IMR-90 (cell line): Measurements from ENCODE around the gene CCT3. TPM values are rescaled to one million over a fixed set of nuclear protein-coding genes. Genes with fewer than 3 reads are reported as not detected.

ENCODE experiments used
- ATAC-seq: fragments of 200-7000 bp; cut with Tn5 transposase; 2 replicates; pipeline ENCODE4 v1.9.1; 2020; ENCODE audit warnings: low read depth, mild to moderate bottlenecking, moderate library complexity
- BruUV-seq: library from RNA; stranded (reverse); fragments of 400-500 nt; replicated peaks from 2 replicates; lab custom pipeline; 2021; lab: Mats Ljungman, UMichigan
- CTCF ChIA-PET: fragments of 300-600 bp; formaldehyde crosslinking; extraction: SDS; loops from one replicate; lab custom pipeline; 2021; ENCODE audit warnings: antibody characterized with exemption; lab: Yijun Ruan, JAX
- POLR2A ChIA-PET: fragments of 300-600 bp; sonication (Branson Sonifier 250); formaldehyde crosslinking; loops from one replicate; lab custom pipeline; 2022; ENCODE audit warnings: antibody characterized with exemption; ENCODE audit not compliant: unreplicated experiment; lab: Charles Lee
- DNase-seq: peaks from one replicate; pipeline ENCODE4 v3.0.0; 2013
- H2AFZ ChIP-seq: replicated peaks from 2 replicates; pipeline ENCODE3; 2013; ENCODE audit warnings: low read length, mild to moderate bottlenecking; ENCODE audit not compliant: poor library complexity
- H2AK5ac ChIP-seq: 2 replicates; pipeline ENCODE4 v1.6.1; 2013; ENCODE audit warnings: low read depth, low read length, inconsistent platforms
- H2AK9ac ChIP-seq: replicated peaks from 2 replicates; pipeline ENCODE3; 2013; ENCODE audit warnings: mild to moderate bottlenecking, low read depth, low read length, moderate library complexity; ENCODE audit not compliant: poor library complexity
- H2BK120ac ChIP-seq: 2 replicates; pipeline ENCODE4 v1.6.1; 2013; ENCODE audit warnings: low read depth, low read length, inconsistent platforms
- H2BK15ac ChIP-seq: 3 replicates; pipeline ENCODE4 v1.6.1; 2013; ENCODE audit warnings: low read depth, low read length, inconsistent platforms
- H2BK20ac ChIP-seq: 2 replicates; pipeline ENCODE4 v1.6.1; 2013; ENCODE audit warnings: low read depth, mild to moderate bottlenecking, inconsistent platforms, low read length, moderate library complexity
- H2BK5ac ChIP-seq: 2 replicates; pipeline ENCODE4 v1.6.1; 2013; ENCODE audit warnings: mild to moderate bottlenecking, low read depth, low read length, inconsistent platforms; ENCODE audit not compliant: poor library complexity, severe bottlenecking
- H3K14ac ChIP-seq: replicated peaks from 2 replicates; pipeline ENCODE4 v1.6.1; 2013; ENCODE audit warnings: low read depth, low read length, inconsistent platforms
- H3K18ac ChIP-seq: 2 replicates; pipeline ENCODE4 v1.6.1; 2013; ENCODE audit warnings: low read depth, low read length, control low read depth
- H3K23ac ChIP-seq: 2 replicates; pipeline ENCODE4 v1.6.1; 2013; ENCODE audit warnings: low read depth, low read length, inconsistent platforms
- H3K27ac ChIP-seq: 2 replicates; pipeline ENCODE4 v1.5.1; 2013; ENCODE audit warnings: mild to moderate bottlenecking, control low read depth, low read length; ENCODE audit not compliant: insufficient read depth
- H3K27me3 ChIP-seq: 2 replicates; pipeline ENCODE4 v1.6.1; 2013; ENCODE audit warnings: low read length; ENCODE audit not compliant: control insufficient read depth, insufficient read depth
- H3K36me3 ChIP-seq: 2 replicates; pipeline ENCODE4 v1.6.1; 2013; ENCODE audit warnings: low read length, mixed read lengths; ENCODE audit not compliant: control insufficient read depth, insufficient read depth
- H3K4ac ChIP-seq: 2 replicates; pipeline ENCODE4 v1.6.1; 2013; ENCODE audit warnings: low read depth, low read length, inconsistent platforms
- H3K4me1 ChIP-seq: 2 replicates; pipeline ENCODE4 v1.6.1; 2013; ENCODE audit warnings: low read length, mixed read lengths; ENCODE audit not compliant: control insufficient read depth, insufficient read depth
- H3K4me2 ChIP-seq: 2 replicates; pipeline ENCODE4 v1.6.1; 2013; ENCODE audit warnings: low read depth, mild to moderate bottlenecking, control low read depth, low read length, moderate library complexity
- H3K4me3 ChIP-seq: 2 replicates; pipeline ENCODE4 v1.5.1; 2013; ENCODE audit warnings: low read depth, mild to moderate bottlenecking, control low read depth, low read length, moderate library complexity; ENCODE audit not compliant: insufficient read depth
- H3K56ac ChIP-seq: 2 replicates; pipeline ENCODE4 v1.6.1; 2013; ENCODE audit warnings: low read length, inconsistent platforms; ENCODE audit not compliant: insufficient read depth; ENCODE audit errors: extremely low read depth
- H3K79me1 ChIP-seq, 2 experiments: 2 replicates each; pipeline ENCODE4 v1.6.1; 2013; ENCODE audit warnings: low read length in 2 of 2, inconsistent platforms in 1 of 2, low read depth in 1 of 2
- H3K9ac ChIP-seq: 2 replicates; pipeline ENCODE4 v1.6.1; 2013; ENCODE audit warnings: low read depth, low read length, control low read depth
- H3K9me1 ChIP-seq: 2 replicates; pipeline ENCODE4 v1.6.1; 2013; ENCODE audit warnings: low read length, inconsistent platforms; ENCODE audit not compliant: insufficient read depth
- H3K9me3 ChIP-seq: 2 replicates; pipeline ENCODE4 v1.6.1; 2013; ENCODE audit warnings: low read length; ENCODE audit not compliant: control insufficient read depth, insufficient read depth
- H4K20me1 ChIP-seq: 2 replicates; pipeline ENCODE4 v1.6.1; 2013; ENCODE audit warnings: low read length, inconsistent platforms; ENCODE audit not compliant: insufficient read depth
- H4K5ac ChIP-seq: 2 replicates; pipeline ENCODE4 v1.6.1; 2013; ENCODE audit warnings: mild to moderate bottlenecking, low read depth, low read length, control low read depth
- H4K8ac ChIP-seq, 2 experiments: 2 replicates each; pipeline ENCODE4 v1.6.1; 2013; ENCODE audit warnings: low read depth in 2 of 2, low read length in 2 of 2, control low read depth in 1 of 2, inconsistent platforms in 1 of 2
- H4K91ac ChIP-seq: 2 replicates; pipeline ENCODE4 v1.6.1; 2013; ENCODE audit warnings: low read depth, low read length, inconsistent platforms; ENCODE audit not compliant: insufficient read depth
- CEBPB ChIP-seq: IDR thresholded peaks from 2 replicates; pipeline ENCODE4 v1.6.1; 2012; ENCODE audit warnings: low read depth, low read length, improper control_type of control experiment
- CHD1 ChIP-seq: IDR thresholded peaks from 2 replicates; pipeline ENCODE4 v1.6.1; 2012; ENCODE audit warnings: low read depth, low read length, improper control_type of control experiment
- POLR2A ChIP-seq: IDR thresholded peaks from 2 replicates; pipeline ENCODE4 v1.6.1; 2012; ENCODE audit warnings: mild to moderate bottlenecking, low read depth, low read length
- RAD21 ChIP-seq: IDR thresholded peaks from 2 replicates; pipeline ENCODE4 v1.6.1; 2012; ENCODE audit warnings: low read length, improper control_type of control experiment
- RFX5 ChIP-seq: IDR thresholded peaks from 2 replicates; pipeline ENCODE4 v1.8.0; 2012; ENCODE audit warnings: low read depth, mild to moderate bottlenecking, low read length, moderate library complexity
- SMC3 ChIP-seq: fragments of 150-350 bp; IDR thresholded peaks from 2 replicates; pipeline ENCODE4 v1.6.1; 2016; ENCODE audit warnings: low read depth, mild to moderate bottlenecking, antibody characterized with exemption, low read length, moderate library complexity
- WGBS, 2 experiments: methylation state at CpG; one replicate each; pipeline versions ENCODE4 v1.1.5 to v1.1.7; 2013; ENCODE audit warnings: missing lambda C conversion rate in 2 of 2; ENCODE audit not compliant: insufficient read length in 1 of 2; ENCODE audit errors: extremely low coverage in 2 of 2; 5-methylcytosine and 5-hydroxymethylcytosine counted together
- dilution Hi-C: fragments of 300-500 bp; cut with HindIII; formaldehyde crosslinking; loops from one replicate; pipeline ENCODE4 v1.14.3; 2018; ENCODE audit warnings: low sequenced_read_pairs; ENCODE audit not compliant: unreplicated experiment
- in situ Hi-C: fragments of 300-500 bp; cut with MboI; formaldehyde crosslinking; loops from 3 replicates; pipeline ENCODE4 v1.14.3; 2019; ENCODE audit warnings: low sequenced_read_pairs, inconsistent platforms, mixed read lengths
- intact Hi-C: fragments of 100-400 bp; cut with micrococcal nuclease; formaldehyde crosslinking; loops from 2 replicates; pipeline ENCODE4 v1.10.0; 2022
- polyA plus RNA-seq, 3 experiments: library from polyadenylated mRNA; depleted of rRNA; stranded (reverse); fragments of >200 nt; gene quantifications; 2 replicates each; pipeline ENCODE4 v1.2.3, GENCODE V29; 2012; ENCODE audit warnings: low replicate concordance in 1 of 3
- total RNA-seq: library from RNA; depleted of rRNA; stranded (reverse); fragments of >200 nt; gene quantifications from 2 replicates; pipeline ENCODE4 v1.2.3, GENCODE V29; 2012
- TF ChIP-seq, protein P1 (sequence below): conservative IDR thresholded peaks from 2 replicates; pipeline ENCODE4 v1.5.1; 2012; ENCODE audit warnings: mild to moderate bottlenecking, low read depth, low read length, improper control_type of control experiment
- TF ChIP-seq, protein P2 (sequence below): fragments of 150-350 bp; IDR thresholded peaks from 2 replicates; pipeline ENCODE4 v1.6.1; 2017; ENCODE audit warnings: mild to moderate bottlenecking, antibody characterized with exemption, low read length, low read depth

Gene CCT3
- total and polyA plus RNA-seq, 2 of the 4 experiments (the other 2 are of a cell fraction) = 313 to 595 TPM

DNA sequence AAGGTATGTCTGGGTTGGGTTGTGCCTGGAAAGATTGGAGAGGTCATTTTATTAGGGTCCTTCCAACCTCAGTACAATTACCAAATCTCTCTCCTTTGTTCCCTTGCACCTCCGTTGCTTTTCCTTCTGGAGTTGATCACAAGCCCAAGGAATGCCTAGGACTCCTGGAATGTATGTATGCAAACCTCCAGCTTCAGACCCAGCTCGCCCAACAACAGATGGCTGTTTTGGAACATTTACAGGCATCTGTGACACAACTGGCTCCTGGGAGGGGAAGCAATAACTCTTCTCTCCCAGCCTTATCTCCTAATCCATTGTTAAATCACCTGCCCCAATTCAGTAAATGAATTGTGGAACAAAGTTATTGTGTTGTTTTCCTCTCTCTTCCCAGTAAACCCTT lies 8.5 kb upstream of the CCT3 start:
- Histone ChIP-seq H3K27ac (no peak overlapping the region), H2BK20ac (no peak overlapping the region), H3K23ac (no peak overlapping the region), H3K9me3 (no peaks in the 10 kb centered on the region), H2AK5ac (no peak overlapping the region), H3K9ac (no peak overlapping the region), H2BK120ac (no peak overlapping the region), H3K14ac (no peak overlapping the region), H3K9me1 (0 out of 2 replicates have a peak, but pooled peaks cover 4% of the 10 kb centered on the region), H3K4me1 (0 out of 2 replicates have a peak, but pooled peaks cover 2% of the 10 kb centered on the region), H2AFZ (no peak overlapping the region), H2BK5ac (no peak overlapping the region), H3K4me3 (no peak overlapping the region), H3K79me1 (no peaks in the 10 kb centered on the region), H3K27me3 (peaks cover 41% of the 10 kb centered on the region), H2AK9ac (no peak overlapping the region), H4K8ac (no peak overlapping the region), H4K5ac (no peak overlapping the region), H3K4ac (no peak overlapping the region), H3K18ac (no peak overlapping the region), H4K20me1 (no peaks in the 10 kb centered on the region), H3K56ac (no peak overlapping the region), H3K4me2 (no peak overlapping the region), H4K91ac (no peak overlapping the region), H2BK15ac (no peak overlapping the region), H3K36me3 (no peaks in the 10 kb centered on the region)
- peak; percentile 55 for DNase-seq
- ChIA-PET CTCF (interaction anchor here (0.6 to 1.0 kb wide), 2 partner anchors 32 to 100 kb away, joined by 3 to 4 read pairs; no protein-coding TSS in a partner anchor), POLR2A (no interaction called here)
- peak; percentile 82 for ATAC-seq
- dilution Hi-C loops (no loop called here), in situ Hi-C loops (no loop called here), intact Hi-C loops (no loop called here)
- 0% methylated on average over 1 of the region's 2 CpGs; no CpG with 5 or more reads in 1 of the 2 experiments for WGBS, 2 experiments
- no TSS peak for BruUV-seq
- no peak for TF ChIP-seq CEBPB
- no peak for TF ChIP-seq SMC3
- TF ChIP-seq RFX5 = no peak
- TF ChIP-seq POLR2A = no peak
- TF ChIP-seq, protein P1, sequence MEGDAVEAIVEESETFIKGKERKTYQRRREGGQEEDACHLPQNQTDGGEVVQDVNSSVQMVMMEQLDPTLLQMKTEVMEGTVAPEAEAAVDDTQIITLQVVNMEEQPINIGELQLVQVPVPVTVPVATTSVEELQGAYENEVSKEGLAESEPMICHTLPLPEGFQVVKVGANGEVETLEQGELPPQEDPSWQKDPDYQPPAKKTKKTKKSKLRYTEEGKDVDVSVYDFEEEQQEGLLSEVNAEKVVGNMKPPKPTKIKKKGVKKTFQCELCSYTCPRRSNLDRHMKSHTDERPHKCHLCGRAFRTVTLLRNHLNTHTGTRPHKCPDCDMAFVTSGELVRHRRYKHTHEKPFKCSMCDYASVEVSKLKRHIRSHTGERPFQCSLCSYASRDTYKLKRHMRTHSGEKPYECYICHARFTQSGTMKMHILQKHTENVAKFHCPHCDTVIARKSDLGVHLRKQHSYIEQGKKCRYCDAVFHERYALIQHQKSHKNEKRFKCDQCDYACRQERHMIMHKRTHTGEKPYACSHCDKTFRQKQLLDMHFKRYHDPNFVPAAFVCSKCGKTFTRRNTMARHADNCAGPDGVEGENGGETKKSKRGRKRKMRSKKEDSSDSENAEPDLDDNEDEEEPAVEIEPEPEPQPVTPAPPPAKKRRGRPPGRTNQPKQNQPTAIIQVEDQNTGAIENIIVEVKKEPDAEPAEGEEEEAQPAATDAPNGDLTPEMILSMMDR = no peak
- TF ChIP-seq, protein P2, sequence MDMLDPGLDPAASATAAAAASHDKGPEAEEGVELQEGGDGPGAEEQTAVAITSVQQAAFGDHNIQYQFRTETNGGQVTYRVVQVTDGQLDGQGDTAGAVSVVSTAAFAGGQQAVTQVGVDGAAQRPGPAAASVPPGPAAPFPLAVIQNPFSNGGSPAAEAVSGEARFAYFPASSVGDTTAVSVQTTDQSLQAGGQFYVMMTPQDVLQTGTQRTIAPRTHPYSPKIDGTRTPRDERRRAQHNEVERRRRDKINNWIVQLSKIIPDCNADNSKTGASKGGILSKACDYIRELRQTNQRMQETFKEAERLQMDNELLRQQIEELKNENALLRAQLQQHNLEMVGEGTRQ = no peak
- no peak for TF ChIP-seq RAD21
- TF ChIP-seq CHD1 = no peak
